Measurements from ENCODE around the gene ATP5F1D.

Gene ATP5F1D

GRCh38 chr19:1259876-1260748 lies 18.6 kb downstream of the ATP5F1D start:
- DNase-seq: no peak

DNA sequence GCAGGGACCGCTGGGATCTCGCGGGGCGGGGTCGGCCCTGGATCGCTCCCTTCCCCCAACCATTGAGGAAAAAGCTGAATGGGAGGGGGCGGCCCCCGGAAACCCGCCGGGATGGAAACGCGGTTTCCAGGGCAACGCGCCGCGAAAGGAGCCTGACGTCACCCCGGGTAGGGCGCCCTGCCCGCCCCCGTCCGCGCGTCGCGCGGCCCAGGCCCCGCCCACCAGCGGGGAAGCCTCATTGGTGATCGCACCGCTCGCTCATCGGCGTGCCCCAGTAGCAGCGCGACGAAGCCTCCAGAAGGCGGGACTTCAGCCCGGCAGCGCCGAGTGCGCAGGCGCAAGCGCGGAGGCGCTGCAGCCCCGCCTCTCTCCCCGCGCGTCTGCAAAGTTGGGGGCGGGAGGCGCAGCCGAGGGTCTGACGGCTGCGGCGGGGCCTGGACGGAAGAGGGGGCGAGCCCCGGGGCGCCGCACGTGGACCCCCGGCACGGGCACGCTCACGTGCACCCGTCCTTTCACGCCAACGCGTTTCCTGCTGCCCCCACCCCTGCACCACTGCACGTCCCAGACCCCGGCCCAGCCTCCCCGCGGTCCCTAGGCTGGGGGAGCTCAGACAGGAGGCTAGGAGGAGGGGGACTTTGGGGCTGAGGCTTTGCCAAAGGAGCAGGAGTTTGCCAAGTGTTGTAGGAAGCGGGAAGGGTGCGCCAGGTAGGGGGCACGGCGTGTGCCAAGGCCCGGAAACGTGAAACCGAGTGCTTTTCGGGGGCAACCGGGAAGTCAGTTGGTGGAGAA lies 19.4 kb downstream of the ATP5F1D start:
- peak; percentile 97 for DNase-seq

DNA sequence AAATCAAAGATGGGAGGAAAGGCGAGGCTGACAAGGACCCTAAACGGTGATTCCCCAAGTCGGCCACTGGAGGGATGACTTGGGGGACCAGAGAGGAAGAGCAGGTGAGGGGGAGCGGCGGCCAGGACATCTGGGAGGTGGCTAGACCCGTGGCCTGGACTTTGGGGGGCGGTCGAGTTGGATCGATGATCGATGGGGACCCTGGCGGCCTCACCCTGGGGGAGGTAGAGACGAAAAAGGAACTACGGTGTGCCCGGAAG lies 19.9 kb downstream of the ATP5F1D start:
- DNase-seq: no peak

DNA sequence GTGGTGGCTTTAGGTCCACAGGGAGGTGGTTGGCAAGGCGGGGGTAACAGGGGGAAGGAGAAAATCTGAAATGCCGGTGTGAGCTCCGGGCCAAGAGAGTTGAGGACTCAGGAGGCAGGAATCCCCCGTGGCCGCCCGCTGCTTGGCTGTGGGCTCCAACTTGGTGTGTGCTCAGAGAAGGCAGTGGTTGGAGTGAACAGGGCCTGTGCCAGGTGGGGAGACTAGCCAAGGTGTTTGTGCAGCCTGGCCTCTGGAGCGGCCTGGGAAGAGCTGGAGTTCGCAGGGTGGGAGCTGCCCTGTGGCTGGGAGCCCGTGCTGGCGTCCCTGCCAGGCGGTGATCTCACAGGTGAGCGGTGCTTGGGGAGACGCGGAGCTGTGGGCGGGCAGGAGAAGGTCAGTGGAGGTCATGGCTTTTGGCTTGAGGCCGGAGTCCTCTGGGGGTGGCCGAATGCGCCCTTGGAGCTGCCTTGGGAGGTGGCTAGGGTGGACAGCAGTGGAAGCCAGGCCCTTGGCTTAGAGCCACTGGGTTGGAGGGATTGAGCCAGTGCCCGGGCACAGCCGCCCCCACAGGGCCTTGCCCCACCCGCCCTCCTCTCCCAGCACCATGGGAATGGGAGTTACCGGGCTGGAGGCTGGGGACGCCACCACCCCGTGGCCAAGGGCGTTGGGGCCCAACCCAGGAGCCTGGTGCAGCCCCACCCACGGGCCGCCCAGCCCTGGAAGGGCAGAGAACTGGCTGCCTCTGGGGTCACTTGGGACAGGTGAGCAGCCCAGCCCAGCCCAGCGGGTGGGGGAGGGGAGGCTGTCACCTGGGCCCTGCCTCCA lies 20.5 kb downstream of the ATP5F1D start:
- no peak for DNase-seq

GRCh38 chr19:1262623-1263123 lies 21.1 kb downstream of the ATP5F1D start:
- no peak for DNase-seq

- DNase-seq: no peak
These were observed 21.6 kb downstream of the ATP5F1D start for GRCh38 chr19:1263188-1263587.

DNA sequence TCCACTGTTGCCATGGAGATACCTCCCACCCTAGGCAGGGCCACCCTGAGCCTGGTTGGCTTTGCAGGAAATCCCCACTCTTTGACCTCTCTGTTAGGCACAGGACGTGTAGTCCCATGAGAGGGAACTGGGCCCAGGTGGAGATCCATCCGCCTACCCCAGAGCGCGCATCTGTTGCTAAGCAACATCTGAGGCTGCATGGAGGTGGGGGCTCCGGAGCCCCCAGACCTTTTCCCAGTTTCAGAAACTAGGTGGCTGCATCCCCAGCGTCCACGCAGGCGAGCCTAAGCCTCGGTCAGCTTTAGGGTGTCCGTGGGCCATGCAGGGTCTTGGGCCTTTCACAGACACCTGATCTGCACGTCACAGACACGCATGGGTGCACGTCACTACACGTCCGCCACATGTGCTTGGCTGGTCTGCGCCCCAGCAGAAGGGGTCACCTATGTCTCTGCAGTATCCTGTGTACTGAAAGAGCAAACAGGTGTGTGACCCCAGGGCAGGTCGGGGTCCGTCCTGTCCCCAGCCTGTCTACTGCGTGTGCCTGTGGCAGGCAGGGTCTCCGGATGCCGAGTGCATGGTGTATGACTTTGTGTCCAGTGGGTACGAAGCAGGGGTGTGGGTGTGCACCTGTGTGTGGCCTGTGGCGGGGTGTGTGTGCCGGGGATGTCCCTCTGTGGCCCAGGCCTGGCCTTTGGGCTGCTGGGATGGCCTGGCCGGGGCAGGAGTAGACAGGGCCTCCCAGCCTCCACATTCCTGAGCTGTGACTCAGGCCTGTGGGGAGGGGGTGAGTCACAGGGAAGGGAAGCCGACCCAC lies 23.5 kb downstream of the ATP5F1D start:
- DNase-seq: no peak

DNA sequence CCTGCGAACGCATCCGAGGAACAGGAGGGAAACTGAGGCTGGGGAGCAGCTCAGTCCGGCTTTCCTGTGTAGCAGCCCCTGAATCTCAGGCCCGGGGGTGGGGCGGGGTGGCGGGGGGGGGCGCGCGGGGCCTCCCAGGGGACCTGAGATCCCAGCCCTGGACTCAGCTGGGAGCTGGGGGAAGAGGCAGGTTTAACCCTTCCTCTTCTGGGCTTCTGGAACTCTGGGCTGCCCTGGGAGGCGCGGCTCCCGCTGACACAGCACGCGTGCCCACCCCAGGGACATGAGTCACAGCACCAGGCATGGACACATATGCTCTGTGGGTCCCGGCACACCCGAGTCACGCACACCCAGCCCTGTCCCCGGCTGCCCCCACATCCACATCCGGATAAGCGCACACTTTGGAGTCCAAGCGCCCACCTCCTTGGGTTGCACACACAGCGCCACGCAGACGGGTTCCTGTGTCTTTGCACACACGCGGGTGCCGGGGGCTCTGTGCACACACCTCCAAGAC lies 24.1 kb downstream of the ATP5F1D start:
- no peak for DNase-seq

- DNase-seq: peak; percentile 88
These were observed 24.8 kb downstream of the ATP5F1D start for GRCh38 chr19:1266129-1266915.

GRCh38 chr19:1266916-1267476 lies 25.4 kb downstream of the ATP5F1D start:
- DNase-seq: no peak

DNA sequence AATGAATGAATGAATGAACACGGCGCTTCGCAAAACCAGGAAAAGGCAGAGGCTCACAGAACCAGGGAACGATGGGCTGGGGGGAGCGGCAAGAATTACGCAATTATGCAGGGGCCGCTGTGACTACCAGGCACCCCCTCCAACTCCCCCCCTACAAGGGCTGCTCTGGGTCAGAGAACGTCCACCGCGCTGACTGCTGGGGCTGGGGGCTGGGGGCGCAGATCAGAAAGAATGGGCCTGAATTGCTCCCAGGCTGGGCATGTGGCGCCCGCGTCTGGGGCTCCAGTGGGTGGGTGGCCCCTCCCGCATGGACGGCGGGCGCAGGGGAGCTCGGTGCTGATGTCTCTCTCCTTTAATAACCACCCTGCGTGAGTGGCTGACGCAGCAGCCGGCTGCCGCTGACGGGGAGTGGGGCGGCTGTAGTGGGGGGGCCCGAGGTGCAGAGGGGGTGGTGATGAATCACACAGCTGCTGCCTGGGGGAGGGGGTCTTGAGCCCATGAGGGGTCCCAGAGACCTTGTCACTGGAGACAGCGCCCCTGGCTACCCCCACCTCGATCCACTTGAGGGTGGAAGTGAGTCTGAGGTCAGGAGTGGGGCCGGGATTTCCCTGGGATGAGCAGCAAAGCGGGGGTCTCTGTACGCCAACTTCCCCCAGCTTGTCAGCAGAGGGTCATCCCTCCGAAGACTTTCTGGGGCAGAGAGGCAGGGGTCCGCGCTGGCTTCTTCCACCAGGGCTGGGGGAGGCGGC lies 26.1 kb downstream of the ATP5F1D start:
- no peak for DNase-seq

DNA sequence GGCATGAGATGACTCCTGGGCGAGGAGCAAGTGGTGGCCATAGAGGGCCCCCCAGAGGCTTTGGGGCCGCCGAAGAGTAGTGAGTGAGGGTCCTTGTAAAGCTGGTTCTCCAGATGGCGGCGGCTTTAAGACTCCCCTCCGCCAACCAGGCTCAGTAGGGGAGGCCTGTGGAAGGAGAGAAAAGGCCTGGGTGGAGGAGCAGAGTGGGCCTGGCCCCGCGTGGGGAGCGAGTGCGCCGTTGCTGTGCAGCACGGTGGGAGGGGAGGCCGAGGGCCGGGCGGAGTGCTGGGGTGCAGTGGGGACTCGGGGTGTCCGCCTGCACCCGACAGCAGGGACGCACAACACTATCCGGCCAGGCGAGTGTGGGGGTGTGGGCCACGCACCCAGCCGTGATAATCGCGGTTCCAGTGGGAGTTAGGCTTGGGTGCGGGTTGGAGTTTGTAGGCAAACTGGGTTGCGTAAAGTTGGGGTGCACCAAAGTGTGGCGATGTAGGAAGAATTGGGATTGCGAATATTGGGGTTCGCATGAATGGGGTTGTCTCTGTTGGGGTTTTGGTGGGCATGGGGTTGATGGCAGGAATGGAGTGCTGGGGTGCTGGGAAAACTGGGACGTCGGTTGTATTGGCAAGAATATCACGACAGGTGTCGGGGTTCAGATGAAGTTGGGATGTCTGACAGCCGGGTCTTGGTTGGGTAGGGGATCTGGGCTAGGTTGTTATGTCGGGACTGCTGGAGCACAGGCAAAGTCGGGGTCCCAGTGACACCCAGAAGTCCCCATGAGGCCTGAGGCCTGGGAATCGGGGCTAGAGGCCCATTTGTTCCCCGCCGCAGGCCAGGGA lies 26.9 kb downstream of the ATP5F1D start:
- no peak for DNase-seq

DNA sequence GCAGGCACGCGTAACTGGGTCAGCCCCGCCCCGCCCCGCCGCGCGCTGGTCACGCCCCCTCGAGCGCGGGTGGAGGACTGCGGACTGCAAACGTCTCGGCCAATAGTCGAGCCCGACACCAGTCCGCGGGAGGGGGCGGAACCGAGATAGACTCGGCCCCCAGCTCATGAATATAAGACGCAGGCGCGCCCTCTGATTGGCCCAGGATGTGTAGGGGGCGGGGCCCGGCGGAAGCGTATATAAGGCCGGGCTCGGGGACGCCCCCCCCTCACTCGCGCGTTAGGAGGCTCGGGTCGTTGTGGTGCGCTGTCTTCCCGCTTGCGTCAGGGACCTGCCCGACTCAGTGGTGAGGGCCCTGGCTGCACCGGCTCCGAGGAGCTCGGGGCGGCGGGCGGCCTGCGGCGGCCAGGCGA lies 27.5 kb downstream of the ATP5F1D start, which contains the start of gene CIRBP:
Gene CIRBP, plus strand, starts transcription at position 268 of the 413 bp plus-strand sequence. CDS start 1,602 bp downstream, outside the sequence.
- peak; percentile 99 for DNase-seq

DNA sequence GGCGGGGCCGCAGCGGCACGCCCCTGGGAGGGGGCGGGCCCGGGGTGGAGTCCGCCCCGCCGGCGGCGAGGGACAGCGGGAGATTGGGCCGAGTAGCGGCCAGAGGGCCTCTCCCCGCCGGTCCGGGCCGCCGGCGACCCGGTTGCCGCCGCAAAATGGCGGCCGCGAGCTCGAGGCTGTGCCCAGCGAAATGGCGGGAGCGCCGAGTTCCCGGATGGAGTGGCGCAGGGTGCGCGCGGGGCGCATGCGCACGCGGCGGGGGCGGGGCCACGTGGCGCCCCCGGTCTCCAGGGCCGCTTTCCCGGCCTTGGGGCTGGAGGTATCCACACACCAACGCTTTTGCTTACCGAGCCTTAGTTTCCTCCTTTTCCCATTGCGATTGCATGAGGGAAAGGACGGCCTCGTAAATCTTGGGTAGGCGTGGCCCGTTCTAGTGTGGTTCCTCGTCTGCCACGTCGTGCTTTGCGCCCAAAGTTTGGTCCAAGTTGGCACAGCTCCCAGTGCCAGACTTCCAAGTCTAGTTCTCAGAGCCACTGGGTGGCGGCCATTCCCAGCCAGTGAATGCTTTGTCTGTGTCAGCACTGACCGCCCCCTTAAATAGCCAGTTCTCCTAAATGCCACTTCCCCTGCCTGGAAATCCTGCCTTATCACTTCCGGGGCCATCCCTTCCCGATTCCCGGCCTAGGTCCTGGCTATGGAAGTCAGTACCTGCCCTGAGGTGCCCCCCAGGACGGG lies 28.1 kb downstream of the ATP5F1D start:
- DNase-seq: peak; percentile 84

- DNase-seq: no peak
These were observed 28.8 kb downstream of the ATP5F1D start for GRCh38 chr19:1270213-1270853.

- DNase-seq: no peak
These were observed 29.4 kb downstream of the ATP5F1D start for GRCh38 chr19:1270854-1271527.

Measured in CD4-positive, alpha-beta T cell treated with Interleukin-4 for 4 hours (primary cell).